CD4-positive, alpha-beta T cell treated with Interferon alpha-2 for 1 hour (primary cell): ENCODE measurements around the gene EFNB3.

Experiments
- DNase-seq, 2 donors: peaks; one replicate each; pipeline ENCODE4 v3.0.0-alpha.2; 2020 to 2022

The EFNB3 gene

DNA sequence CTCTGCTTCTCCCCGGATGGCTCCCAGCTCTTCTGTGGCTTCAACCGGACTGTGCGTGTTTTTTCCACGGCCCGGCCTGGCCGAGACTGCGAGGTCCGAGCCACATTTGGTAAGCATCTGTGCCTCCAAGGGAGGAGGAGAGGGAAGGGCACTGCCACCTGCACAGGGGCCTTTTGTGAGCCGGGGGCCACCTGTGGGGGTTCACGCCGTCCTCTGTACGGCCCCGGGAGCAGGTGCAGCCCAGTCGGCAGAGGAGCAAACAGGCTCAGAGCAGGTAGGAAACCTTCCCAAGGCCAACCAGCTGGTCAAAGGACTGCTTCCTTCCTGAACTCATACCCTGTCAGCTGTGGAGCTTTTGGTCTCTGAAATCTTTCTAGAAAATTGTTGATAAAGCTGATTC is 3.3 kb upstream of the EFNB3 start:
- DNase-seq, result no peak

GRCh38 chr17:7702776-7703175 is 2.2 kb upstream of the EFNB3 start:
- no peak for DNase-seq

- peak in 1 of 2 donors; percentile 5 for DNase-seq
Observed at GRCh38 chr17:7703584-7704479, 1.2 kb upstream of the EFNB3 start.

- DNase-seq, result no peak
Observed at GRCh38 chr17:7705269-7706255, 560 bp downstream of the EFNB3 start.

GRCh38 chr17:7706631-7707354 is 1.8 kb downstream of the EFNB3 start:
- no peak for DNase-seq

GRCh38 chr17:7707446-7707845 is 2.4 kb downstream of the EFNB3 start:
- DNase-seq, result no peak

- DNase-seq, result no peak
Observed at GRCh38 chr17:7707858-7708750, 3.1 kb downstream of the EFNB3 start.

DNA sequence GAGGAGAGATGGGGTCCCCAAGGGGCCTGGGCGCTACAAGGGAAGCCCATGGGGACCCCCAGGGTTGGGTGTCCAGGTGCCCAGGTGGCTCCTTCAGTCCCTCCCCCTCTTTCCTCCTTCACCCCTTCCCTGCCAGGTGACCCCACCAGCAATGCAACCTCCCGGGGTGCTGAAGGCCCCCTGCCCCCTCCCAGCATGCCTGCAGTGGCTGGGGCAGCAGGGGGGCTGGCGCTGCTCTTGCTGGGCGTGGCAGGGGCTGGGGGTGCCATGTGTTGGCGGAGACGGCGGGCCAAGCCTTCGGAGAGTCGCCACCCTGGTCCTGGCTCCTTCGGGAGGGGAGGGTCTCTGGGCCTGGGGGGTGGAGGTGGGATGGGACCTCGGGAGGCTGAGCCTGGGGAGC is 4.0 kb downstream of the EFNB3 start:
- DNase-seq, result no peak

GRCh38 chr17:7710301-7710700 is 5.3 kb downstream of the EFNB3 start:
- DNase-seq, result no peak

- no peak for DNase-seq
Observed at GRCh38 chr17:7711051-7711755, 6.2 kb downstream of the EFNB3 start.

GRCh38 chr17:7712111-7712771 is 7.2 kb downstream of the EFNB3 start:
- DNase-seq, result no peak

DNA sequence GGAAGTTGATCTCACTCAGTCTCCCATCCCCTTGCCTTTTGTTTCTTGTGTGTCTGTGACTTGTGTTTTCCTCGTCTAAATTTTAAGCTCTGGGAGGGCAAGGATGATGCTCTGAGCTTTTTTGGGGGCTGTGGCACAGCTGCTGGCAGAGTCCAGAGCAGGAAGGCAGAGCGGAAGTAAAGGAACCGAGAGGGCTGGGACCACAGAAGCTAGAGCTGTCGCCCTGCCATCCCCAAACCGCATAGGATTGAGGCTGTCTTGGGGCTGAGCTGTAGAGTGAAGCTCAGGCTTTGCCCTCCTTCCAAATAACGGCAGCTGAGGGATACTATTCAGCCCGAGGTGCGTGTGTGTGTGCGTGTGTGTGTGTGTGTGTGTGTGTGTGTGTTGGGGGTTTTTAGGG is 8.8 kb downstream of the EFNB3 start:
- no peak for DNase-seq

GRCh38 chr17:7714721-7715594 is 10.0 kb downstream of the EFNB3 start:
- no peak for DNase-seq

DNA sequence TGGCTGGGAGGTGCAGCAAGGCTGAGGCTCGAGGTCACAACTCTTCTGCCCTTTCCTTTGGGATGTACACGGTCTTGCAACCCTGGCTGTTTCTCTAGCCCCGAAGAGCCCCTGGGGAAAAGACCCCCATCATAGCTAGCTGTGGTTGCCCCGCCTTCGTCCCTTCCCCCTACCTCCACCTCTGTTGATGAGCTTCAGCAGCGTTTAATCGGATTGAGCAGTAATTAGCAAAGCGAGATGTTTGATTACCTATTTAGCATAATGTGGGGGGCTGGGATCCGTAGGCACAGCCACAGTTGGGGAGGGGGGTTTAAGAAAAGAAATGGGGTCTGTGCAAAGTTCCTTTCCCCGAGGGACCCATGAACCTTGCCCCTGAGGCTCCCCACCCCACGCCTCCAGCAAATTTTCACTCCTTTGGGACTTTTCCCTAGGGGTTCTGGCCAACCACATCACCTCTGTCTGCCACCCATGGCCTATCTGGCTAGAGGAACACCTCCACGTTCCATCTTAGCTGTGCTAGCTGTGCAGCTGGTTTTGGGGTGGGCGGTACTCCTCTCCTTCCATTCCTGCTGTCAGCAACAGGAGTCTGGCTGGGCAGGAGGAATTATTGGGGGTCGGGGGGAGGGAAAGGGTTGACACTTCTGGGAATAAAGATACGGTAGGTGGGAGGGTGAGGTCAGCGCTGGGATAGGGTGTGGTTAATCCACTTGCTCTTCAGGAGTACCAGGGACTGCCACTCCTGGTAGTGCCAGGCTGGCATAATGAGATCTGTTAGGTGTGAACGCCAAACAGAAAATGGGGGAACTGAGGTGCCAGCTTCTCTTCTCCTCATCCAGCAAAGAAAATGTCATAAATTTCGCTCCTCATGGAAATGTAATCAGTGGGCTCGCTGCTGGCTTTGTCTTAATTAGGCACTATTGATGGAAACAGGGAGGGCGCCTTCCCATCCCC is 11.2 kb downstream of the EFNB3 start:
- no peak for DNase-seq

- DNase-seq, result peak; percentile 8 to 28
Observed at GRCh38 chr17:7716901-7717755, 12.1 kb downstream of the EFNB3 start, which contains the start of gene DNAH2. DNAH2 (plus strand) TSS chr17:7717744; CDS start chr17:7719735, 1,991 bp downstream.

DNA sequence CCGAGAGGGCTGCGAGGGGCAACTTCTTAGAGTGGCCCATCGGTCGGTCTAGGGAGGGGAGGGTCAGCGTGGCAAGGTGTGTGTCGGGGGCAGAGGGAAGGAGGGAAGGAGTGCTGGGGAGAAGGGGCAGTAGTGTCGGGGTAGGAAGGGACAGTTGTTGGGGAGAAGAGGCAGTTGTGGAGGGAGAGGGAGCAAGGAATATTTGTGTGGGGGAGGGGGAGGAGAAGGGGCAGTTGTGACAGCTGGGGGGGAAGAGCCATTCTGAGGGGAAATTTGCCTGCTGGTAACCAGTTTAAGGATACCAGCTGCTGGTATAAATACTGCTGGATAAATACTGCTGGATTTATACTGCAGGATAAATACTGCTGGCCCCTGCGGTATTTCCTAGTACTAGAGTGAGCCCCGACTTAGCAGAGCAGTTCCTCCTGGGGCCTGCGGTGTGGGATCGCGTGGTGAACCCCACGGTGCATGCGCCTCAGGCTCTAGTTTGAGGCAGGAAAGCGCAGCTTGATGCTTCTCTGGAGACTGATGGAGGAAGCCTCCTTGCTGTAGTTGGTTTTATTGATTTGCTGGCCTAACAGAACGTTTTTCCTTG is 12.9 kb downstream of the EFNB3 start:
- DNase-seq, result peak in 1 of 2 donors; percentile 26

- DNase-seq, result no peak
Observed at GRCh38 chr17:7719661-7720060, 14.7 kb downstream of the EFNB3 start.
